HepG2 (cell line): Measurements from ENCODE around the gene TREM1. TPM values are rescaled to one million over a fixed set of nuclear protein-coding genes. Genes with fewer than 3 reads are reported as not detected.

Experiments
- CENPT ChIP-seq: sonication (generic); formaldehyde crosslinking; IDR thresholded peaks from 2 replicates; pipeline ENCODE4 v1.8.0; 2022; ENCODE audit warnings: low read depth, mild to moderate bottlenecking, moderate library complexity, missing genetic modification reagents
- GTF2F1 ChIP-seq: fragments of 150-350 bp; IDR thresholded peaks from 2 replicates; pipeline ENCODE4 v1.6.1; 2014; ENCODE audit warnings: low read length
- HOXA7 ChIP-seq: sonication (generic); formaldehyde crosslinking; IDR thresholded peaks from 2 replicates; pipeline ENCODE4 v1.8.1; 2022; ENCODE audit warnings: mild to moderate bottlenecking, missing genetic modification reagents, moderate library complexity
- KLF9 ChIP-seq: IDR thresholded peaks from 2 replicates; pipeline ENCODE4 v1.6.1; 2016; ENCODE audit warnings: low read depth
- RXRB ChIP-seq: IDR thresholded peaks from 2 replicates; pipeline ENCODE4 v1.6.1; 2016; ENCODE audit warnings: borderline replicate concordance, missing genetic modification reagents, missing compliant biosample characterization
- SP1 ChIP-seq, 2 experiments: fragments of 450-650 bp in 1 of 2; sonication (generic) in 1 of 2; formaldehyde crosslinking in 1 of 2; IDR thresholded peaks; 2 replicates each; pipeline versions ENCODE4 v1.4.0 to v1.6.1; 2016 to 2020; ENCODE audit warnings: missing genetic modification reagents in 1 of 2
- ZNF607 ChIP-seq: sonication (generic); formaldehyde crosslinking; IDR thresholded peaks from 2 replicates; pipeline ENCODE4 v1.5.1; 2020; ENCODE audit warnings: missing genetic modification reagents, mild to moderate bottlenecking, borderline replicate concordance
- ZNF749 ChIP-seq: sonication (generic); formaldehyde crosslinking; IDR thresholded peaks from 2 replicates; pipeline ENCODE4 v1.8.0; 2022; ENCODE audit warnings: mild to moderate bottlenecking, missing genetic modification reagents, moderate library complexity, borderline replicate concordance
- ZSCAN22 ChIP-seq: sonication (generic); formaldehyde crosslinking; IDR thresholded peaks from 2 replicates; pipeline ENCODE4 v1.4.0; 2020; ENCODE audit warnings: mild to moderate bottlenecking, missing genetic modification reagents
- polyA plus RNA-seq, 8 experiments: library from polyadenylated mRNA; depleted of rRNA in 3 of 8; stranded (reverse) in 7 of 8; unstranded in 1 of 8; fragments of >200 nt; fragmentation: Illumina TruSeq in 4 of 8; extraction: Trizol in 4 of 8; gene quantifications; 2 replicates each; pipeline versions ENCODE4 v1.2.1 to v1.2.3, GENCODE V29; 2011 to 2016; ENCODE audit warnings: low read depth in 4 of 8, missing spikeins in 1 of 8, mixed read lengths in 1 of 8; ENCODE audit not compliant: insufficient read depth in 1 of 8
- total RNA-seq, 5 experiments: library from RNA; depleted of rRNA; stranded (reverse); fragments of >200 nt; fragmentation: Illumina TruSeq; extraction: Trizol; gene quantifications; 2 replicates each; pipeline ENCODE4 v1.2.3, GENCODE V29; 2016; ENCODE audit warnings: low read depth in 1 of 5
- TF ChIP-seq, protein P1 (sequence below): IDR thresholded peaks from 2 replicates; pipeline ENCODE4 v1.6.1; 2016; ENCODE audit warnings: low read depth, missing genetic modification reagents, missing compliant biosample characterization
- TF ChIP-seq, protein P2 (sequence below): sonication (generic); formaldehyde crosslinking; IDR thresholded peaks from 2 replicates; pipeline ENCODE4 v1.5.0; 2020; ENCODE audit warnings: missing genetic modification reagents, mild to moderate bottlenecking, borderline replicate concordance
- TF ChIP-seq, protein P3 (sequence below): sonication (generic); formaldehyde crosslinking; IDR thresholded peaks from 2 replicates; pipeline ENCODE4 v1.4.0; 2020; ENCODE audit warnings: missing genetic modification reagents, borderline replicate concordance
- TF ChIP-seq, protein P4 (sequence below): sonication (generic); formaldehyde crosslinking; IDR thresholded peaks from 2 replicates; pipeline ENCODE4 v1.4.0; 2020; ENCODE audit warnings: missing genetic modification reagents, borderline replicate concordance

Gene TREM1
- total and polyA plus RNA-seq, 2 of the 13 experiments (the other 11 are each of a cell fraction or from before 2014, with no cell fraction given): 0.49 TPM; not detected in 1

DNA sequence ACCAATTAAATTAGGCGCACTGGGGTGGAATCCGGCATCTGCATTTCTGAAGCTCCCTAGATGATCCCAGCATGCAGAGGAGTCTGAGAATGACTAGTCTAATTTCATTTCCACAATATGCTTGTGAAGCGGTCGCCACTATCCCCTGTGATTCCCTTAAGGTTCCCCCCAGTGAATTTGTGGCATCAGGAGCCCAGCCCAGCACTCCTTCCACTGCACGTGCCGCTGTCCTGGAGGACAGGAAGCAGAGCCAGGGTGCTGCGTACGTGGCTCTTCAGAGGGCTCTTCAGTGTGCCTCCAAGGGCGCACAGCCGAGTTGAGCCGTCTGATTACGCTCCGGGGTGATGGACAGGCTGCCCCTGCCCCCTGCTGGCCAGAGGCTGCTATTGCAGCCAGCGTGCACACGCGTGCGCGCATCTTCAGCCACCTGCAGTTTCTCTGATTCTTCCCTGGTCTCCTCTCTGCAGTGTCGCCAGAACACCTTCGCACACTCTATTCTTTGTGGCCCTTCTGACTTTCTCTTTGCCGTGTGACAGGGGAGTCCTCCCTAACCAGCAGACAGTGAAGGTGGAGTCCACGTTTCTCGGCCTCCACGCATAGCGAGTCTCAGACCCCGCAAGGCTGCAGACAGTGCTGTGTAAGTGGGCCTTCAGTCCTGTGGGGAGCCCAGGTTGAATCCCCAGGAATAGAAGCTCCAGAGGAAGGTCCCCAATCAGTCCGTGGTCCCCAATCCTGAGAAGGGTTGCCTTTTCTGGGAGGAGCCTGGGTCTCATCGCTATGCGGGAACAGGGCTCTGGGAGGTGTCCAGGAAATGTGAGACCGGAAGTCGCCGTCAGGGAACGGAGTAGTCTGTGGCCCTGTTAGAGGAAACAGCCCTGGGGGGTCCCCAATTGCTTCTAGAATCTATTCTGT is 32.4 kb upstream of the TREM1 start (continued):
- TF ChIP-seq SP1 (IDR thresholded peaks at IDR 0.05): no peak
- no peak for TF ChIP-seq SP1 (CRISPR knock-in tag; IDR thresholded peaks at IDR 0.05)
- no peak for TF ChIP-seq HOXA7
- TF ChIP-seq RXRB: no peak
- TF ChIP-seq, protein P1, sequence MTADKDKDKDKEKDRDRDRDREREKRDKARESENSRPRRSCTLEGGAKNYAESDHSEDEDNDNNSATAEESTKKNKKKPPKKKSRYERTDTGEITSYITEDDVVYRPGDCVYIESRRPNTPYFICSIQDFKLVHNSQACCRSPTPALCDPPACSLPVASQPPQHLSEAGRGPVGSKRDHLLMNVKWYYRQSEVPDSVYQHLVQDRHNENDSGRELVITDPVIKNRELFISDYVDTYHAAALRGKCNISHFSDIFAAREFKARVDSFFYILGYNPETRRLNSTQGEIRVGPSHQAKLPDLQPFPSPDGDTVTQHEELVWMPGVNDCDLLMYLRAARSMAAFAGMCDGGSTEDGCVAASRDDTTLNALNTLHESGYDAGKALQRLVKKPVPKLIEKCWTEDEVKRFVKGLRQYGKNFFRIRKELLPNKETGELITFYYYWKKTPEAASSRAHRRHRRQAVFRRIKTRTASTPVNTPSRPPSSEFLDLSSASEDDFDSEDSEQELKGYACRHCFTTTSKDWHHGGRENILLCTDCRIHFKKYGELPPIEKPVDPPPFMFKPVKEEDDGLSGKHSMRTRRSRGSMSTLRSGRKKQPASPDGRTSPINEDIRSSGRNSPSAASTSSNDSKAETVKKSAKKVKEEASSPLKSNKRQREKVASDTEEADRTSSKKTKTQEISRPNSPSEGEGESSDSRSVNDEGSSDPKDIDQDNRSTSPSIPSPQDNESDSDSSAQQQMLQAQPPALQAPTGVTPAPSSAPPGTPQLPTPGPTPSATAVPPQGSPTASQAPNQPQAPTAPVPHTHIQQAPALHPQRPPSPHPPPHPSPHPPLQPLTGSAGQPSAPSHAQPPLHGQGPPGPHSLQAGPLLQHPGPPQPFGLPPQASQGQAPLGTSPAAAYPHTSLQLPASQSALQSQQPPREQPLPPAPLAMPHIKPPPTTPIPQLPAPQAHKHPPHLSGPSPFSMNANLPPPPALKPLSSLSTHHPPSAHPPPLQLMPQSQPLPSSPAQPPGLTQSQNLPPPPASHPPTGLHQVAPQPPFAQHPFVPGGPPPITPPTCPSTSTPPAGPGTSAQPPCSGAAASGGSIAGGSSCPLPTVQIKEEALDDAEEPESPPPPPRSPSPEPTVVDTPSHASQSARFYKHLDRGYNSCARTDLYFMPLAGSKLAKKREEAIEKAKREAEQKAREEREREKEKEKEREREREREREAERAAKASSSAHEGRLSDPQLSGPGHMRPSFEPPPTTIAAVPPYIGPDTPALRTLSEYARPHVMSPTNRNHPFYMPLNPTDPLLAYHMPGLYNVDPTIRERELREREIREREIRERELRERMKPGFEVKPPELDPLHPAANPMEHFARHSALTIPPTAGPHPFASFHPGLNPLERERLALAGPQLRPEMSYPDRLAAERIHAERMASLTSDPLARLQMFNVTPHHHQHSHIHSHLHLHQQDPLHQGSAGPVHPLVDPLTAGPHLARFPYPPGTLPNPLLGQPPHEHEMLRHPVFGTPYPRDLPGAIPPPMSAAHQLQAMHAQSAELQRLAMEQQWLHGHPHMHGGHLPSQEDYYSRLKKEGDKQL (CRISPR knock-in tag): no peak
- TF ChIP-seq, protein P2, sequence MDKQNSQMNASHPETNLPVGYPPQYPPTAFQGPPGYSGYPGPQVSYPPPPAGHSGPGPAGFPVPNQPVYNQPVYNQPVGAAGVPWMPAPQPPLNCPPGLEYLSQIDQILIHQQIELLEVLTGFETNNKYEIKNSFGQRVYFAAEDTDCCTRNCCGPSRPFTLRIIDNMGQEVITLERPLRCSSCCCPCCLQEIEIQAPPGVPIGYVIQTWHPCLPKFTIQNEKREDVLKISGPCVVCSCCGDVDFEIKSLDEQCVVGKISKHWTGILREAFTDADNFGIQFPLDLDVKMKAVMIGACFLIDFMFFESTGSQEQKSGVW (CRISPR knock-in tag): no peak
- TF ChIP-seq, protein P3, sequence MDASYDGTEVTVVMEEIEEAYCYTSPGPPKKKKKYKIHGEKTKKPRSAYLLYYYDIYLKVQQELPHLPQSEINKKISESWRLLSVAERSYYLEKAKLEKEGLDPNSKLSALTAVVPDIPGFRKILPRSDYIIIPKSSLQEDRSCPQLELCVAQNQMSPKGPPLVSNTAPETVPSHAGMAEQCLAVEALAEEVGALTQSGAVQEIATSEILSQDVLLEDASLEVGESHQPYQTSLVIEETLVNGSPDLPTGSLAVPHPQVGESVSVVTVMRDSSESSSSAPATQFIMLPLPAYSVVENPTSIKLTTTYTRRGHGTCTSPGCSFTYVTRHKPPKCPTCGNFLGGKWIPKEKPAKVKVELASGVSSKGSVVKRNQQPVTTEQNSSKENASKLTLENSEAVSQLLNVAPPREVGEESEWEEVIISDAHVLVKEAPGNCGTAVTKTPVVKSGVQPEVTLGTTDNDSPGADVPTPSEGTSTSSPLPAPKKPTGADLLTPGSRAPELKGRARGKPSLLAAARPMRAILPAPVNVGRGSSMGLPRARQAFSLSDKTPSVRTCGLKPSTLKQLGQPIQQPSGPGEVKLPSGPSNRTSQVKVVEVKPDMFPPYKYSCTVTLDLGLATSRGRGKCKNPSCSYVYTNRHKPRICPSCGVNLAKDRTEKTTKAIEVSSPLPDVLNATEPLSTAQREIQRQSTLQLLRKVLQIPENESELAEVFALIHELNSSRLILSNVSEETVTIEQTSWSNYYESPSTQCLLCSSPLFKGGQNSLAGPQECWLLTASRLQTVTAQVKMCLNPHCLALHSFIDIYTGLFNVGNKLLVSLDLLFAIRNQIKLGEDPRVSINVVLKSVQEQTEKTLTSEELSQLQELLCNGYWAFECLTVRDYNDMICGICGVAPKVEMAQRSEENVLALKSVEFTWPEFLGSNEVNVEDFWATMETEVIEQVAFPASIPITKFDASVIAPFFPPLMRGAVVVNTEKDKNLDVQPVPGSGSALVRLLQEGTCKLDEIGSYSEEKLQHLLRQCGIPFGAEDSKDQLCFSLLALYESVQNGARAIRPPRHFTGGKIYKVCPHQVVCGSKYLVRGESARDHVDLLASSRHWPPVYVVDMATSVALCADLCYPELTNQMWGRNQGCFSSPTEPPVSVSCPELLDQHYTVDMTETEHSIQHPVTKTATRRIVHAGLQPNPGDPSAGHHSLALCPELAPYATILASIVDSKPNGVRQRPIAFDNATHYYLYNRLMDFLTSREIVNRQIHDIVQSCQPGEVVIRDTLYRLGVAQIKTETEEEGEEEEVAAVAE (CRISPR knock-in tag): no peak; the same call in 1 of the 2 replicates
- no peak for TF ChIP-seq KLF9 (CRISPR knock-in tag)
- no peak for TF ChIP-seq GTF2F1
- TF ChIP-seq ZNF607: 0 out of 2 replicates have a peak, but pooled peaks have one; percentile 57
- peak; percentile 82; the same call in 1 of the 2 replicates for TF ChIP-seq ZSCAN22
- no peak for TF ChIP-seq CENPT (CRISPR knock-in tag)
- no peak for TF ChIP-seq ZNF749 (CRISPR knock-in tag)
- TF ChIP-seq, protein P4, sequence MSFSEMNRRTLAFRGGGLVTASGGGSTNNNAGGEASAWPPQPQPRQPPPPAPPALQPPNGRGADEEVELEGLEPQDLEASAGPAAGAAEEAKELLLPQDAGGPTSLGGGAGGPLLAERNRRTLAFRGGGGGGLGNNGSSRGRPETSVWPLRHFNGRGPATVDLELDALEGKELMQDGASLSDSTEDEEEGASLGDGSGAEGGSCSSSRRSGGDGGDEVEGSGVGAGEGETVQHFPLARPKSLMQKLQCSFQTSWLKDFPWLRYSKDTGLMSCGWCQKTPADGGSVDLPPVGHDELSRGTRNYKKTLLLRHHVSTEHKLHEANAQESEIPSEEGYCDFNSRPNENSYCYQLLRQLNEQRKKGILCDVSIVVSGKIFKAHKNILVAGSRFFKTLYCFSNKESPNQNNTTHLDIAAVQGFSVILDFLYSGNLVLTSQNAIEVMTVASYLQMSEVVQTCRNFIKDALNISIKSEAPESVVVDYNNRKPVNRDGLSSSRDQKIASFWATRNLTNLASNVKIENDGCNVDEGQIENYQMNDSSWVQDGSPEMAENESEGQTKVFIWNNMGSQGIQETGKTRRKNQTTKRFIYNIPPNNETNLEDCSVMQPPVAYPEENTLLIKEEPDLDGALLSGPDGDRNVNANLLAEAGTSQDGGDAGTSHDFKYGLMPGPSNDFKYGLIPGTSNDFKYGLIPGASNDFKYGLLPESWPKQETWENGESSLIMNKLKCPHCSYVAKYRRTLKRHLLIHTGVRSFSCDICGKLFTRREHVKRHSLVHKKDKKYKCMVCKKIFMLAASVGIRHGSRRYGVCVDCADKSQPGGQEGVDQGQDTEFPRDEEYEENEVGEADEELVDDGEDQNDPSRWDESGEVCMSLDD (CRISPR knock-in tag): no peak
